ENCODE measurements around the gene STXBP5.

The STXBP5 gene

GRCh38 chr6:147190556-147190955, 13.7 kb upstream of the STXBP5 start:
- TF ChIP-seq CTCF (IDR thresholded peaks at IDR 0.05; ENCODE audit: extremely low read depth, insufficient read depth, missing control alignments) = no peak
- no peak for DNase-seq (ENCODE audit: low spot score)
- in situ Hi-C loops (cut with MboI; ENCODE audit: low pct_unique_long_range_greater_than_20kb, low sequenced_read_pairs, unreplicated experiment) = no loop called here

GRCh38 chr6:147192278-147192911, 11.8 kb upstream of the STXBP5 start:
- no peak for TF ChIP-seq CTCF (IDR thresholded peaks at IDR 0.05; ENCODE audit: extremely low read depth, insufficient read depth, missing control alignments)
- DNase-seq (ENCODE audit: low spot score) = no peak
- in situ Hi-C loops (cut with MboI; ENCODE audit: low pct_unique_long_range_greater_than_20kb, low sequenced_read_pairs, unreplicated experiment) = no loop called here

GRCh38 chr6:147194652-147195411, 9.4 kb upstream of the STXBP5 start:
- TF ChIP-seq CTCF (IDR thresholded peaks at IDR 0.05; ENCODE audit: extremely low read depth, insufficient read depth, missing control alignments) = no peak
- DNase-seq (ENCODE audit: low spot score) = no peak
- in situ Hi-C loops (cut with MboI; ENCODE audit: low pct_unique_long_range_greater_than_20kb, low sequenced_read_pairs, unreplicated experiment) = no loop called here

GRCh38 chr6:147195510-147195909, 8.7 kb upstream of the STXBP5 start:
- DNase-seq (ENCODE audit: low spot score) = no peak
- no peak for TF ChIP-seq CTCF (IDR thresholded peaks at IDR 0.05; ENCODE audit: extremely low read depth, insufficient read depth, missing control alignments)
- in situ Hi-C loops (cut with MboI; ENCODE audit: low pct_unique_long_range_greater_than_20kb, low sequenced_read_pairs, unreplicated experiment) = no loop called here

- TF ChIP-seq CTCF (IDR thresholded peaks at IDR 0.05; ENCODE audit: extremely low read depth, insufficient read depth, missing control alignments) = no peak
- in situ Hi-C loops (cut with MboI; ENCODE audit: low pct_unique_long_range_greater_than_20kb, low sequenced_read_pairs, unreplicated experiment) = no loop called here
- DNase-seq (ENCODE audit: low spot score) = no peak
Observed at GRCh38 chr6:147195987-147196386, 8.2 kb upstream of the STXBP5 start.

GRCh38 chr6:147200711-147201110, 3.5 kb upstream of the STXBP5 start:
- in situ Hi-C loops (cut with MboI; ENCODE audit: low pct_unique_long_range_greater_than_20kb, low sequenced_read_pairs, unreplicated experiment) = no loop called here
- DNase-seq (ENCODE audit: low spot score) = no peak
- no peak for TF ChIP-seq CTCF (IDR thresholded peaks at IDR 0.05; ENCODE audit: extremely low read depth, insufficient read depth, missing control alignments)
